Measurements from ENCODE around the gene MS4A14.
"Not testable (repeated sequence)": the region's sequence is repeated elsewhere in the genome, so short reads cannot be mapped to it uniquely, and the experiment has no call there.

MS4A14 gene

GRCh38 chr11:60360621-60361020, 35.6 kb upstream of the MS4A14 start:
- Histone ChIP-seq H3K36me3 (no peaks in the 10 kb centered on the region), H3K4me3 (no peak overlapping the region), H3K27me3 (peaks cover 0 to 3% of the 10 kb centered on the region in 2 donors), H3K9me3 (no peaks in the 10 kb centered on the region), H3K4me1 (no peaks in the 10 kb centered on the region), H3K27ac (no peak overlapping the region)
- no peak for DNase-seq
- TF ChIP-seq, protein P1, sequence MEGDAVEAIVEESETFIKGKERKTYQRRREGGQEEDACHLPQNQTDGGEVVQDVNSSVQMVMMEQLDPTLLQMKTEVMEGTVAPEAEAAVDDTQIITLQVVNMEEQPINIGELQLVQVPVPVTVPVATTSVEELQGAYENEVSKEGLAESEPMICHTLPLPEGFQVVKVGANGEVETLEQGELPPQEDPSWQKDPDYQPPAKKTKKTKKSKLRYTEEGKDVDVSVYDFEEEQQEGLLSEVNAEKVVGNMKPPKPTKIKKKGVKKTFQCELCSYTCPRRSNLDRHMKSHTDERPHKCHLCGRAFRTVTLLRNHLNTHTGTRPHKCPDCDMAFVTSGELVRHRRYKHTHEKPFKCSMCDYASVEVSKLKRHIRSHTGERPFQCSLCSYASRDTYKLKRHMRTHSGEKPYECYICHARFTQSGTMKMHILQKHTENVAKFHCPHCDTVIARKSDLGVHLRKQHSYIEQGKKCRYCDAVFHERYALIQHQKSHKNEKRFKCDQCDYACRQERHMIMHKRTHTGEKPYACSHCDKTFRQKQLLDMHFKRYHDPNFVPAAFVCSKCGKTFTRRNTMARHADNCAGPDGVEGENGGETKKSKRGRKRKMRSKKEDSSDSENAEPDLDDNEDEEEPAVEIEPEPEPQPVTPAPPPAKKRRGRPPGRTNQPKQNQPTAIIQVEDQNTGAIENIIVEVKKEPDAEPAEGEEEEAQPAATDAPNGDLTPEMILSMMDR (IDR thresholded peaks at IDR 0.05), result no peak
- intact Hi-C loops (cut with DNase I; ENCODE audit: low total_unique reads), result no loop called here

GRCh38 chr11:60362241-60362640, 34.0 kb upstream of the MS4A14 start:
- Histone ChIP-seq H3K4me3 (no peak overlapping the region), H3K27ac (no peak overlapping the region), H3K9me3 (no peaks in the 10 kb centered on the region), H3K4me1 (no peaks in the 10 kb centered on the region), H3K36me3 (no peaks in the 10 kb centered on the region), H3K27me3 (peaks cover 0 to 3% of the 10 kb centered on the region in 2 donors)
- intact Hi-C loops (cut with DNase I; ENCODE audit: low total_unique reads), result no loop called here
- DNase-seq, result no peak
- TF ChIP-seq, protein P1 (IDR thresholded peaks at IDR 0.05), result no peak

DNA sequence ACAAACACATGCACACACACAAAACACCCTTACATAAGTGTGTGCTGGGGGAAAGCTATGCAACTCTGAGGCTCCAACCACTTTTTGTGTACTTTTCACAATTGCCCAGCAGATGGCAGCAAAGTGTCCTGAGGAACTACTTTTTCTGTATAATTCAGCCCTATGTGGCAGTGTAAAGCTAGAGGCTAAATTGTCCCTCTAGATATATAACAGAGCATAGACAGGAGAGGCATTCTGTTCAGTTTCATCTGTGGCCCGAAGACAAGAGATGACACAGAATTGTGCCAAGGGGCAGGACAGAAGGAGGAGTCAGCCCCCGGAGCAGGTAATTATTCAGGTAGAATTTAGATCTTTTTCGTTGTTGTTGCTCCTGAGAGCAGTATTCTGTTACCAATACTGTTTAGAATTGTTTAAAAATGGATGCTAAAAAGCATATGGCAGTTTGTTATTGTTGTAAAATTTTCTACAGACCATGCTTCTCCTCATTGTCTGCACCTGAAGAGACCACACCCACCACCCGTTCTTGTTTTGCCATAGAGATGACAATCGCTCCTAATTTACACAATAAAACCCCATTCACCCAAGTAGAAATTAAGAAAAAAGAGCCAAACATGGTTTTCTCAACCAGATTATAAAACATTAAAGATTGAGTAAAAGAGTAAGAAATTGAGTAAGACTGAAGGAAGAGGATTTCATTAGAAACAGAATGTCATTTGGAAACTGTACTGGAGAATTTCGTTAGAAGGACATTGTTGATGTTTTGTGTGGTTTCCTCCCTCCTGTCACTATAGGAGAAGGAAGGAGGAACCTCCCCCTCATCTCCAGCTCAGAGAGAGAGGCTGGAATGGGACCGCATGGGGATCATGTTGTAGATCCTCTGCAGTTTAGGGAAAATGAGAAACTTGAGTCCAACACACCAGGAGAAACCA, 32.5 kb upstream of the MS4A14 start:
- peak in 1 of 2 donors; percentile 59 for DNase-seq
- Histone ChIP-seq H3K27ac (no peak overlapping the region), H3K4me1 (no peaks in the 10 kb centered on the region), H3K9me3 (no peaks in the 10 kb centered on the region), H3K27me3 (peaks cover 0 to 3% of the 10 kb centered on the region in 2 donors), H3K36me3 (no peaks in the 10 kb centered on the region), H3K4me3 (no peak overlapping the region)
- TF ChIP-seq, protein P1 (IDR thresholded peaks at IDR 0.05), result peak; percentile 43 to 51
- intact Hi-C loops (cut with DNase I; ENCODE audit: low total_unique reads), result no loop called here

DNA sequence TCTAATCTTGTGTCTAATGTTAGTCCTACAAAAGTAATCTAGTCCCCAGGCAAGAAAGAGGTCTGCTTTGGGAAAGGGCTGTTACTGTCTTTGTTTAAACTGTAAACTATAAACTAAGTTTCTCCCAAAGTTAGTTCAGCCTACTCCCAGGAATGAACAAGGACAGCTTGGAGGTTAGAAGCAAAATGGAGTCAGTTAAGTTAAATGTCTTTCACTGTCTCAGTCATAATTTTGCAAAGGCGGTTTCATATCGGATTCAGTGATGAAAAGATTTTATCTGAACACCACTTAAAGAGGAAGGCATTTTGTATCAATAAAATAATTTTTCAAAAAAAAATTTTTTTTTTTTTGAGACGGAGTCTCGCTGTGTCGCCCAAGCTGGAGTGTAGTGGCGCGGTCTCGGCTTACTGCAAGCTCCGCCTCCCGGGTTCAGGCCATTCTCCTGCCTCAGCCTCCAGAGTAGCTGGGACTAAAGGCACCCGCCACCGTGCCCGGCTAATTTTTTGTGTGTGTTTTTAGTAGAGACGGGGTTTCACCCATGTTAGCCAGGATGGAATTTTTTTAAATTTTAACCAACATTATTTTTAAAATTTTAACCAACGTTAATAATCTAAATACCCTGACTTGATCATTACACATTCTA, 29.9 kb upstream of the MS4A14 start:
- H3K36me3 ChIP-seq; DNase-seq; H3K9me3 ChIP-seq; H3K4me3 ChIP-seq; intact Hi-C loops (cut with DNase I; ENCODE audit: low total_unique reads); H3K27ac ChIP-seq; H3K4me1 ChIP-seq; H3K27me3 ChIP-seq: not testable (repeated sequence)

DNA sequence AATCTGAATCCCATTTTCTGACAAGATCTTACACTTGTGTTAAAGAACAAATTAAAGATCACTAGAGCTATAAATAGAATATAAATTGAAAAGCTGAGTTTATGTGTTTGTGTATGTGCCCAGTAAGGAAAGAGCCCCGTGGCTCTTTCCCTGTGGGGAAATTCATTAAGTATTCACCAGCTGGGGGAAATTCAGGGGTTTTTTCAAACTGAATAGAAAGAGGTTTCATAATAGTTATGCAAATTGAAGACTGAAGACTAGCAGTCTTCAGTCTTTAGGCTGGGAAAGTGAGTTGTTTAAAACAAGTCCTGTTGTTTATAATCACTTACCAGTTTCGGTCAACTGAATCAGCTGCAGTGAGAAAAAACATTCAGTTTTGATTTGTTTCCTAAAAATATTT, 29.2 kb upstream of the MS4A14 start:
- H3K36me3 ChIP-seq, result no peaks in the 10 kb centered on the region
- no peaks in the 10 kb centered on the region for H3K4me1 ChIP-seq
- TF ChIP-seq, protein P1 (IDR thresholded peaks at IDR 0.05), result no peak
- peaks cover 0 to 3% of the 10 kb centered on the region in 2 donors for H3K27me3 ChIP-seq
- intact Hi-C loops (cut with DNase I; ENCODE audit: low total_unique reads), result no loop called here
- DNase-seq, result no peak
- H3K4me3 ChIP-seq, result no peak overlapping the region
- H3K9me3 ChIP-seq, result no peaks in the 10 kb centered on the region
- no peak overlapping the region for H3K27ac ChIP-seq

DNA sequence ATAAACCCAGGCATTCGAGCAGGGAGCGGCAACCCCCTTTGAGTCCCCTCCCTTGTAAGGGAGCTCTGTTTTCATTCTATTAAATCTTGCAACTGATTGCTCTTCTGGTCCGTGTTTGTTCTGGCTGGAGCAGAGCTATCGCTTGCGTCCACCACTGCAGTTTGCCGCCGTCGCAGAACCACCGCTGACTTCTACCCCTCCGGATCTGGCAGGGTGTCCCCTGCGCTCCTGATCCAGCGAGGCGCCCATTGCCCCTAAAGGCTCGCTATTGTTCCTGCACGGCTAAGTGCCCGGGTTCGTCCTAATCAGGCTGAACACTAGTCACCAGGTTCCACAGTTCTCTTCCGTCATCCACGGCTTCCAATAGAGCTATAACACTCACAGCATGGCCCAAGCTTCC, 28.4 kb upstream of the MS4A14 start:
- H3K9me3 ChIP-seq, result no peaks in the 10 kb centered on the region
- H3K4me3 ChIP-seq, result no peak overlapping the region
- no peaks in the 10 kb centered on the region for H3K36me3 ChIP-seq
- H3K4me1 ChIP-seq, result no peaks in the 10 kb centered on the region
- H3K27ac ChIP-seq, result no peak overlapping the region
- no peak for DNase-seq
- H3K27me3 ChIP-seq, result peaks cover 0 to 3% of the 10 kb centered on the region in 2 donors
- intact Hi-C loops (cut with DNase I; ENCODE audit: low total_unique reads), result no loop called here
- TF ChIP-seq, protein P1 (IDR thresholded peaks at IDR 0.05), result no peak
